Stimulated activated CD8-positive, alpha-beta memory T cell treated with anti-CD3 and anti-CD28 coated beads, Interleukin-7, amount 100 ng/mL, for 1 hour (primary cell): ENCODE measurements around the gene DPEP3.
A peak's percentile ranks its signal among the peaks of the same experiment; 100 is the strongest.

Source experiments
- DNase-seq, 2 donors: peaks; one replicate each; pipeline ENCODE4 v3.0.0-alpha.2; 2020; ENCODE audit warnings: low read depth in 2 of 2

Gene DPEP3

DNA sequence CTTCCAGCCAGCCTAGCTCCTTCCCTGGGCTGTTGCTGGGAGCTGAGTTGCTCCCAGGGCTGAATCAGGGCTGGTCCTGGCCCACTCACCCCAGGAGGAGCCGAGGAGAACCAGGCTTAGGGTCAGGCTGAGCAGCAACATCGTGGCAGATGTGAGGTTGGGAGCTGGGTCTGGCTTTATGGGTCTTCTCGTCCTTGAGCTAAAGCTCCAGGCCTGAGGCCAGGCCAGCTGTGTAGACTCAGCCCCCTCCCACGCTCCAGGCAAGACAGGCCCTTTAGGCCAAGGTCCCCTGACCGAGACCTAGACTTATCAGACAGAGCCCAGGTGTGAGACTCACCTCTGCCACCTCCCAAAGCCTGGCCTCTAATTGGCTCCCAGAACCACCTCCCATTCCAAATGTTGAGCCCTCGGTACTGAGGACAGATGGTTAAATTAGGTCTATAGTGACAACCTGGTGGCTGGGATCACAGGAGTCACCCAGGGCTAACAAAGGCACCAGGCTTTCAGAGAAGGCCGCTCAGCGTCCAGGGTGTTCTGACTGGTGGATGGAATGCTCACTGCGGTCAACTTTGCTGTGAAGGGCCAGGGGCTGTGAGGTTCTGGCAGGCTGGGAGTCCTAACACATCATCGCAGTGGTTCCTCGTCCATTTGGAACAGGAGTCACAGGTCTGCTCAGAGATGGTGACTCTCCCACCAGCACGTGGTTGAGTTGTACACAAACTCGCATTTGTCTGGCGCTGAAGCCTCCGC, 48.4 kb downstream of the DPEP3 start, which contains the start of gene CTRL:
Gene CTRL, minus strand, starts transcription at position 151 of the 750 bp plus-strand sequence. Its CDS starts 10 bp downstream, at position 141.
- DNase-seq = no peak

DNA sequence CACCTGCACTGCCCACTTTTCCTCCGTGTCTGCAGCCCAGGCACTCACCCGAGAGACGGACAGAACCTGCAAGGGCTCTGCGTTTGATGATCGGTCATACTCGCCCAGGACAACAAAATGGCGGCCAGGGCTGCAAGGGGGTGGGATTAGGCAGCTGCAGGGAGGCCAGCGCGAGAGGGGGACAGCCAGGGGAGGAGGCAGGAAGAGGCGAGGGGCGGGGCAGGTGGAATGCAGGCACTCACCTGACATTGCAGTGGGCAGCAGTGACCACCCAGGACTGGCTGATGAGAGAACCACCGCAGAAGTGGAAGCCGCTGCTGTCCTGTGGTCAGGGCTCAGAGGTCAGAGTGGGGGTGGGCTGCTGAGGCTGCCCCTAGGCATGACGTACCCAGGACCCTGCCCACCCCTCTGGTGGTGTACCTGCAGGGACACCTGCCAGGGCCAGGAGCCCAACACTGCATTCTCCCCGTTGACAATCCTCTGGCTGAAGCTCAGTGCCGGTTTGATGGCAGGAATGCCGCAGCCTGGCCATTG, 49.6 kb downstream of the DPEP3 start:
- DNase-seq = no peak

DNA sequence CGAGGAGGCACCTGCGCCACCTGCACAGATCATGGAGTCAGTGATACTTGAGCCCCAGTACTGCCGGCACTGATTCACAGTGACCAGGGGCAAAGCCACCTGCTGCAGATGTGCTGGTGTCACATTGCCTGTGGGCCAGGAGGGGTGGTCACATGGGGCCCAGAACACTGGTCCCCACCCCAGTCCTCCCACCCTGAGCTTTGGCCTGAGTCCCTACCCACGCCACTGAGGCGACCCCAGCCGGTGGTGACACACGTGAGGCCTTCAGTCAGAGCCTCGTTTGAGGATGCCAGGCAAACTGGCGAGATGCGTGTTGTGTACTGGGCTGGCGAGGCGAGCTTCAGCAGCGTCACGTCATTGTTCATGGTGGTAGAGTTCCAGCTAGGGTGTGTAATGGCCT, 50.1 kb downstream of the DPEP3 start:
- no peak for DNase-seq

DNA sequence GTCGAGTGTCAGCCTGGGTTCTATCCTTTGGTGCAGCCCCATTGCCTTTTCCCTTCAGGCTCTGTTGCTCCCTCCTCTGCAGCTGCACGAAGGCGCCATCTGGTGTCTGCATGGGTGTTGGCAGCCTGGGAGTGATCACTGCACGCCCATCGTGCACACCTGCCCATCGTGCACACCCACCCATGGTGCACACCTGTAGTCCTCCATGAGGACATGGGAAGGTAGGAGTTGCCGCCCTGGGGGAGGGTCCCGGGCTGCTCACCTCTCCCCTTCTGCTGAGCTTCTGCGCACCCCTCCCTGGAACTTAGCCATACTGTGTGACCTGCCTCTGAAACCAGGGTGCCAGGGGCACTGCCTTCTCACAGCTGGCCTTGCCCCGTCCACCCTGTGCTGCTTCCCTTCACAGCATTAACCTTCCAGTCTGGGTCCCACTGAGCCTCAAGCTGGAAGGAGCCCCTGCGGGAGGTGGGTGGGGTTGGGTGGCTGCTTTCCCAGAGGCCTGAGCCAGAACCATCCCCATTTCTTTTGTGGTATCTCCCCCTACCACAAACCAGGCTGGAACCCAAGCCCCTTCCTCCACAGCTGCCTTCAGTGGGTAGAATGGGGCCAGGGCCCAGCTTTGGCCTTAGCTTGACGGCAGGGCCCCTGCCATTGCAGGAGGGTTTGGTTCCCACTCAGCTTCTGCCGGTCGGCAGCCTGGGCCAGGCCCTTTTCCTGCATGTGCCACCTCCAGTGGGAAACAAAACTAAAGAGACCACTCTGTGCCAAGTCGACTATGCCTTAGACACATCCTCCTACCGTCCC, 51.5 kb downstream of the DPEP3 start:
- DNase-seq = peak; percentile 44 to 55

DNA sequence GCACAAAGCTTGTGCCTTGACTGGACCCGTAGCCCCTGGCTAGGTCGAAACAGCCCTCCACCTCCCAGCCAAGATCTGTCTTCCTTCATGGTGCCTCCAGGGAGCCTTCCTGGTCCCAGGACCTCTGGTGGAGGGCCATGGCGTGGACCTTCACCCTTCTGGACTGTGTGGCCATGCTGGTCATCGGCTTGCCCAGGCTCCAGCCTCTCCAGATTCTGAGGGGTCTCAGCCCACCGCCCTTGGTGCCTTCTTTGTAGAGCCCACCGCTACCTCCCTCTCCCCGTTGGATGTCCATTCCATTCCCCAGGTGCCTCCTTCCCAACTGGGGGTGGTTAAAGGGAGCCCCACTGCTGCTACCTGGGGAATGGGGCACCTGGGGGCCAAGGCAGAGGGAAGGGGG, 52.2 kb downstream of the DPEP3 start:
- no peak for DNase-seq

DNA sequence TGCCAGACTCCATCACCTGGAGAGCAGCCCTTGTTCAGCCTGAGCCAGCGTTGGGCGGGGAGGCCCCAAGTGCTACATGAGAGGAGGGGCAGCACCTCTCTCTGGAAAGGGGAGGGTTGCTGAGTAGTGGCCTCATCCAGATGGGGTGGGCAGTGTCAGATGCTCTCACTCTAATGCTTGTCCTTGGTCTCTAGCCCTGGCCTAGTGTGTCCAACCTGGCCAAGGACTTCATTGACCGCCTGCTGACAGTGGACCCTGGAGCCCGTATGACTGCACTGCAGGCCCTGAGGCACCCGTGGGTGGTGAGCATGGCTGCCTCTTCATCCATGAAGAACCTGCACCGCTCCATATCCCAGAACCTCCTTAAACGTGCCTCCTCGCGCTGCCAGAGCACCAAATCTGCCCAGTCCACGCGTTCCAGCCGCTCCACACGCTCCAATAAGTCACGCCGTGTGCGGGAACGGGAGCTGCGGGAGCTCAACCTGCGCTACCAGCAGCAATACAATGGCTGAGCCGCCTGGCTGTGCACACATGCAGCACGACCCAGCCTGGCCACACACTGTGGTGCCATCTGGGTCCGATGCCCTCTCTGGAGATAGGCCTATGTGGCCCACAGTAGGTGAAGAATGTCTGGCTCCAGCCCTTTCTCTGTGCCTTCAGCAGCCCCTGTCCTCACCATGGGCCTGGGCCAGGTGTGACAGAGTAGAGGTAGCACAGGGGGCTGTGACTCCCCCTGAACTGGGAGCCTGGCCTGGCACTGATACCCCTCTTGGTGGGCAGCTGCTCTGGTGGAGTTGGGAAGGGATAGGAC, 53.0 kb downstream of the DPEP3 start:
- DNase-seq = no peak

DNA sequence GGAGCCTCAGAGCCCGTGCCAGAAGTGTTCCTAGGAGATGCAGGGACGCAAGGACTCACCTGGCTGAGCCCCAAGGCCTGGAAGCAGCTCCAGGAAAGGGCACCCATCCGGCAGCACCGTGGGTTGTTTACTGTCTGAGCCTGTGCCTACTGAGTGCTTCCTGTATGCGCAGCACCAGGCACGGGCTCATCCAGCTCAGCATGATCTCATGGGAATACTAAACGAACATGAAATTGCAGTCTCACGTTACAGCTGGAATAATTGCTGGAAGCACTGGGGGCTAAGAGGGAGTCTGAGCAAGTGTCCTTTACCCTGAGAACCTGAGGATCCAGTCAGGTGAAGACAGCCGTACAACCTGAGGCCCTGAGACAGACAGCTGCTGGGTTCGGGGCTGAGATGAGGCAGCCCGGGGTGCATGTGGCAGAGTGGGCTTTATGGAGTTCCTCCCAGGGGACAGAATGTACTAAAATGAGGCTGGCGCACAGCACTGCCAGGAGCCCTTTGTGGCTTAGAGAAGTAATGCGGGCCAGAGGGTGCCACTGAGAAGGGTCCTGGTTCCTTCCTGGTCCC, 54.0 kb downstream of the DPEP3 start:
- no peak for DNase-seq
